WTC11 (cell line): ENCODE measurements around the gene RPS6KA2. TPM values are rescaled to one million over a fixed set of nuclear protein-coding genes. Genes with fewer than 3 reads are reported as not detected.

ENCODE experiments used
- ATAC-seq: fragments of 200-7000 bp; cut with Tn5 transposase; 2 replicates; pipeline ENCODE4 v1.10.0; 2021; ENCODE audit warnings: mild to moderate bottlenecking, moderate library complexity
- CTCF ChIA-PET: fragments of 300-600 bp; sonication (Branson Sonifier 250); formaldehyde crosslinking; loops from one replicate; lab custom pipeline; 2021; ENCODE audit warnings: antibody characterized with exemption; lab: Charles Lee
- POLR2A ChIA-PET: fragments of 350-600 bp; sonication (Branson Sonifier 250); formaldehyde crosslinking; loops from one replicate; lab custom pipeline; 2021; ENCODE audit warnings: antibody characterized with exemption; lab: Charles Lee
- DNase-seq: peaks from one replicate; pipeline ENCODE4 v3.0.0; 2021; ENCODE audit warnings: low spot score
- H3K27ac Mint-ChIP-seq: 2 replicates; pipeline ENCODE4 v1.8.0; 2021; ENCODE audit warnings: mixed read lengths
- H3K27me3 Mint-ChIP-seq: 2 replicates; pipeline ENCODE4 v1.8.0; 2021; ENCODE audit warnings: low read depth, mild to moderate bottlenecking, moderate library complexity, mixed read lengths
- H3K36me3 Mint-ChIP-seq: 2 replicates; pipeline ENCODE4 v1.8.0; 2021; ENCODE audit warnings: mixed read lengths
- H3K4me1 Mint-ChIP-seq: 2 replicates; pipeline ENCODE4 v1.8.0; 2022; ENCODE audit warnings: mixed read lengths
- H3K4me3 Mint-ChIP-seq: 2 replicates; pipeline ENCODE4 v1.8.0; 2021; ENCODE audit warnings: mild to moderate bottlenecking, moderate library complexity, mixed read lengths
- H3K9me3 Mint-ChIP-seq: 2 replicates; pipeline ENCODE4 v1.8.0; 2021; ENCODE audit warnings: mixed read lengths
- ATF1 ChIP-seq: sonication (generic); formaldehyde crosslinking; IDR thresholded peaks from 2 replicates; pipeline ENCODE4 v1.8.1; 2023; ENCODE audit warnings: mild to moderate bottlenecking, moderate library complexity, missing genetic modification reagents
- CREB1 ChIP-seq: sonication (generic); formaldehyde crosslinking; IDR thresholded peaks from 2 replicates; pipeline ENCODE4 v1.8.0; 2023; ENCODE audit warnings: mild to moderate bottlenecking, missing genetic modification reagents
- E2F5 ChIP-seq: sonication (generic); formaldehyde crosslinking; IDR thresholded peaks from 2 replicates; pipeline ENCODE4 v1.8.1; 2022; ENCODE audit warnings: mild to moderate bottlenecking, moderate library complexity, missing genetic modification reagents
- EMX1 ChIP-seq: fragments of 250-450 bp; sonication (Bioruptor Pico); IDR thresholded peaks from 2 replicates; pipeline ENCODE4 v1.8.0; 2021; ENCODE audit warnings: mild to moderate bottlenecking
- FOXP4 ChIP-seq: sonication (generic); formaldehyde crosslinking; IDR thresholded peaks from 2 replicates; pipeline ENCODE4 v1.8.0; 2022; ENCODE audit warnings: mild to moderate bottlenecking, missing genetic modification reagents
- HMGXB4 ChIP-seq: sonication (generic); formaldehyde crosslinking; IDR thresholded peaks from 2 replicates; pipeline ENCODE4 v1.8.1; 2023; ENCODE audit warnings: mild to moderate bottlenecking, moderate library complexity, missing genetic modification reagents
- IRF2 ChIP-seq: sonication (generic); formaldehyde crosslinking; IDR thresholded peaks from 2 replicates; pipeline ENCODE4 v1.8.0; 2022; ENCODE audit warnings: low read depth, missing genetic modification reagents, borderline replicate concordance
- PRRX2 ChIP-seq: fragments of 250-450 bp; sonication (Bioruptor Pico); IDR thresholded peaks from 2 replicates; pipeline ENCODE4 v1.8.0; 2021; ENCODE audit warnings: mild to moderate bottlenecking
- RORB ChIP-seq: fragments of 250-450 bp; sonication (Bioruptor Pico); IDR thresholded peaks from 2 replicates; pipeline ENCODE4 v1.9.0; 2021; ENCODE audit warnings: mild to moderate bottlenecking
- SOX15 ChIP-seq: fragments of 250-450 bp; sonication (Bioruptor Pico); IDR thresholded peaks from 2 replicates; pipeline ENCODE4 v1.9.0; 2021; ENCODE audit warnings: mild to moderate bottlenecking
- STAT6 ChIP-seq: sonication (generic); formaldehyde crosslinking; conservative IDR thresholded peaks from 2 replicates; pipeline ENCODE4 v1.8.1; 2023; ENCODE audit warnings: mild to moderate bottlenecking, low read depth, missing genetic modification reagents, moderate library complexity
- TEAD1 ChIP-seq: sonication (generic); formaldehyde crosslinking; IDR thresholded peaks from 2 replicates; pipeline ENCODE4 v1.8.0; 2022; ENCODE audit warnings: mild to moderate bottlenecking, missing genetic modification reagents
- total RNA-seq: library from RNA; stranded (reverse); gene quantifications from 3 replicates; pipeline ENCODE4 v1.2.3, GENCODE V29; 2021
- TF ChIP-seq, protein P1 (sequence below): fragments of 200-600 bp; IDR thresholded peaks from 2 replicates; pipeline ENCODE4 v1.8.0; 2022; ENCODE audit warnings: antibody characterized with exemption
- TF ChIP-seq, protein P2 (sequence below): sonication (generic); formaldehyde crosslinking; IDR thresholded peaks from 2 replicates; pipeline ENCODE4 v1.8.1; 2023; ENCODE audit warnings: mild to moderate bottlenecking, missing genetic modification reagents, moderate library complexity
- TF ChIP-seq, protein P3 (sequence below): fragments of 250-450 bp; sonication (Bioruptor Pico); IDR thresholded peaks from 2 replicates; pipeline ENCODE4 v1.9.0; 2021; ENCODE audit warnings: moderate library complexity, mild to moderate bottlenecking, inconsistent platforms, borderline replicate concordance
- TF ChIP-seq, protein P4 (sequence below): sonication (generic); formaldehyde crosslinking; IDR thresholded peaks from 2 replicates; pipeline ENCODE4 v1.8.1; 2023; ENCODE audit warnings: mild to moderate bottlenecking, missing genetic modification reagents, moderate library complexity
- TF ChIP-seq, protein P5 (sequence below): sonication (generic); formaldehyde crosslinking; IDR thresholded peaks from 2 replicates; pipeline ENCODE4 v1.8.0; 2022; ENCODE audit warnings: mild to moderate bottlenecking, missing genetic modification reagents

Gene RPS6KA2
- total RNA-seq, 1 experiment from 2014 or later, result 24.2 TPM

- POLR2A ChIA-PET, result no interaction called here
- Mint-ChIP-seq H3K4me1 (peaks cover 6% of the 10 kb centered on the region; the same call in 1 of the 2 replicates), H3K4me3 (no peak overlapping the region)
- TF ChIP-seq SOX15 (CRISPR knock-in tag), result no peak
- TF ChIP-seq, protein P1, sequence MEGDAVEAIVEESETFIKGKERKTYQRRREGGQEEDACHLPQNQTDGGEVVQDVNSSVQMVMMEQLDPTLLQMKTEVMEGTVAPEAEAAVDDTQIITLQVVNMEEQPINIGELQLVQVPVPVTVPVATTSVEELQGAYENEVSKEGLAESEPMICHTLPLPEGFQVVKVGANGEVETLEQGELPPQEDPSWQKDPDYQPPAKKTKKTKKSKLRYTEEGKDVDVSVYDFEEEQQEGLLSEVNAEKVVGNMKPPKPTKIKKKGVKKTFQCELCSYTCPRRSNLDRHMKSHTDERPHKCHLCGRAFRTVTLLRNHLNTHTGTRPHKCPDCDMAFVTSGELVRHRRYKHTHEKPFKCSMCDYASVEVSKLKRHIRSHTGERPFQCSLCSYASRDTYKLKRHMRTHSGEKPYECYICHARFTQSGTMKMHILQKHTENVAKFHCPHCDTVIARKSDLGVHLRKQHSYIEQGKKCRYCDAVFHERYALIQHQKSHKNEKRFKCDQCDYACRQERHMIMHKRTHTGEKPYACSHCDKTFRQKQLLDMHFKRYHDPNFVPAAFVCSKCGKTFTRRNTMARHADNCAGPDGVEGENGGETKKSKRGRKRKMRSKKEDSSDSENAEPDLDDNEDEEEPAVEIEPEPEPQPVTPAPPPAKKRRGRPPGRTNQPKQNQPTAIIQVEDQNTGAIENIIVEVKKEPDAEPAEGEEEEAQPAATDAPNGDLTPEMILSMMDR, result no peak
- TF ChIP-seq TEAD1 (CRISPR knock-in tag), result no peak
- TF ChIP-seq PRRX2 (CRISPR knock-in tag), result no peak
- no peak for TF ChIP-seq FOXP4 (CRISPR knock-in tag)
- TF ChIP-seq HMGXB4 (CRISPR knock-in tag), result no peak
- TF ChIP-seq, protein P2, sequence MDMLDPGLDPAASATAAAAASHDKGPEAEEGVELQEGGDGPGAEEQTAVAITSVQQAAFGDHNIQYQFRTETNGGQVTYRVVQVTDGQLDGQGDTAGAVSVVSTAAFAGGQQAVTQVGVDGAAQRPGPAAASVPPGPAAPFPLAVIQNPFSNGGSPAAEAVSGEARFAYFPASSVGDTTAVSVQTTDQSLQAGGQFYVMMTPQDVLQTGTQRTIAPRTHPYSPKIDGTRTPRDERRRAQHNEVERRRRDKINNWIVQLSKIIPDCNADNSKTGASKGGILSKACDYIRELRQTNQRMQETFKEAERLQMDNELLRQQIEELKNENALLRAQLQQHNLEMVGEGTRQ (CRISPR knock-in tag), result no peak
- TF ChIP-seq STAT6 (CRISPR knock-in tag), result no peak
- TF ChIP-seq, protein P3, sequence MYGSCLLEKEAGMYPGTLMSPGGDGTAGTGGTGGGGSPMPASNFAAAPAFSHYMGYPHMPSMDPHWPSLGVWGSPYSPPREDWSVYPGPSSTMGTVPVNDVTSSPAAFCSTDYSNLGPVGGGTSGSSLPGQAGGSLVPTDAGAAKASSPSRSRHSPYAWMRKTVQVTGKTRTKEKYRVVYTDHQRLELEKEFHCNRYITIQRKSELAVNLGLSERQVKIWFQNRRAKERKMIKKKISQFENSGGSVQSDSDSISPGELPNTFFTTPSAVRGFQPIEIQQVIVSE (CRISPR knock-in tag), result no peak
- TF ChIP-seq IRF2 (CRISPR knock-in tag), result no peak
- TF ChIP-seq, protein P4, sequence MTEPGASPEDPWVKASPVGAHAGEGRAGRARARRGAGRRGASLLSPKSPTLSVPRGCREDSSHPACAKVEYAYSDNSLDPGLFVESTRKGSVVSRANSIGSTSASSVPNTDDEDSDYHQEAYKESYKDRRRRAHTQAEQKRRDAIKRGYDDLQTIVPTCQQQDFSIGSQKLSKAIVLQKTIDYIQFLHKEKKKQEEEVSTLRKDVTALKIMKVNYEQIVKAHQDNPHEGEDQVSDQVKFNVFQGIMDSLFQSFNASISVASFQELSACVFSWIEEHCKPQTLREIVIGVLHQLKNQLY (CRISPR knock-in tag), result no peak
- TF ChIP-seq, protein P5, sequence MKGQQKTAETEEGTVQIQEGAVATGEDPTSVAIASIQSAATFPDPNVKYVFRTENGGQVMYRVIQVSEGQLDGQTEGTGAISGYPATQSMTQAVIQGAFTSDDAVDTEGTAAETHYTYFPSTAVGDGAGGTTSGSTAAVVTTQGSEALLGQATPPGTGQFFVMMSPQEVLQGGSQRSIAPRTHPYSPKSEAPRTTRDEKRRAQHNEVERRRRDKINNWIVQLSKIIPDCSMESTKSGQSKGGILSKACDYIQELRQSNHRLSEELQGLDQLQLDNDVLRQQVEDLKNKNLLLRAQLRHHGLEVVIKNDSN (CRISPR knock-in tag), result no peak
- no peak for TF ChIP-seq CREB1 (CRISPR knock-in tag)
- no peak for TF ChIP-seq RORB (CRISPR knock-in tag)
- TF ChIP-seq E2F5 (CRISPR knock-in tag), result no peak
- TF ChIP-seq ATF1 (CRISPR knock-in tag), result no peak
- no peak for TF ChIP-seq EMX1
- TF ChIP-seq, all 79 proteins: peak for 0
- DNase-seq (no peak), ATAC-seq (no peak)
- CTCF ChIA-PET, result interaction anchor here (1.2 kb wide), 1 partner anchor 34 kb away, joined by 3 read pairs; no protein-coding TSS in a partner anchor
- Mint-ChIP-seq H3K9me3 (no peaks in the 10 kb centered on the region), H3K27me3 (no peaks in the 10 kb centered on the region), H3K27ac (no peak overlapping the region), H3K36me3 (peaks cover 26% of the 10 kb centered on the region)
Measured at GRCh38 chr6:166422201-166422940, 204.7 kb downstream of the RPS6KA2 start.
